ENCODE data around the gene EXOC5. TPM values are rescaled to one million over a fixed set of nuclear protein-coding genes. Genes with fewer than 3 reads are reported as not detected.

The EXOC5 gene
- polyA plus RNA-seq, 1 donor (not counting 4 experiments of a cell fraction or from before 2014, with no cell fraction given): 48.2 TPM

DNA sequence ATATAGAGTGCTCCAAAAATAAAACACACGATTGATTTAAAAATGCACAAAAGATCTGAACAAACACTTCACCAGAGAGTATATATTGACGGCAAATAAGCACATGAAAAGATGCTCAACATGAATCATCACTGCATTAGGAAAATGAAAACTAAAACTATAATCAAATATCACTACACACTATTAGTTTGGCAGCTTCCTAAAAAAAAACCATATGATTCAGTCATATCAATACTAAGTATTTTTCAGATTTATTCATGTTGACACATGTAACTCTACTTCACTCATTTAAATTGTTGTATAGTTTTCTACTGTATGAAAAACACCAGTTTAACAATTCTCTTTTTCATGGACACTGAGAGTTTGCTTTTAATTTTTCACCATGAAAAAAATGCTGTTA, 41.6 kb downstream of the EXOC5 start:
- dilution Hi-C loops (cut with MboI; ENCODE audit: extremely low pct_ligation_motif_present, low sequenced_read_pairs): no loop called here
- no peak overlapping the region for H3K9ac ChIP-seq (ENCODE audit: control insufficient read depth, extremely low read depth, insufficient read depth, low read length)
- H4K20me1 ChIP-seq (ENCODE audit: control insufficient read depth, extremely low read depth, insufficient read depth, low read length): no peaks in the 10 kb centered on the region
- FAIRE-seq (no peak), DNase-seq (ENCODE audit: low read depth, low spot score) (no peak)
- no peaks in the 10 kb centered on the region for H3K9me1 ChIP-seq (ENCODE audit: control insufficient read depth, extremely low read depth, insufficient read depth, low read length)
- TF ChIP-seq, protein P1, sequence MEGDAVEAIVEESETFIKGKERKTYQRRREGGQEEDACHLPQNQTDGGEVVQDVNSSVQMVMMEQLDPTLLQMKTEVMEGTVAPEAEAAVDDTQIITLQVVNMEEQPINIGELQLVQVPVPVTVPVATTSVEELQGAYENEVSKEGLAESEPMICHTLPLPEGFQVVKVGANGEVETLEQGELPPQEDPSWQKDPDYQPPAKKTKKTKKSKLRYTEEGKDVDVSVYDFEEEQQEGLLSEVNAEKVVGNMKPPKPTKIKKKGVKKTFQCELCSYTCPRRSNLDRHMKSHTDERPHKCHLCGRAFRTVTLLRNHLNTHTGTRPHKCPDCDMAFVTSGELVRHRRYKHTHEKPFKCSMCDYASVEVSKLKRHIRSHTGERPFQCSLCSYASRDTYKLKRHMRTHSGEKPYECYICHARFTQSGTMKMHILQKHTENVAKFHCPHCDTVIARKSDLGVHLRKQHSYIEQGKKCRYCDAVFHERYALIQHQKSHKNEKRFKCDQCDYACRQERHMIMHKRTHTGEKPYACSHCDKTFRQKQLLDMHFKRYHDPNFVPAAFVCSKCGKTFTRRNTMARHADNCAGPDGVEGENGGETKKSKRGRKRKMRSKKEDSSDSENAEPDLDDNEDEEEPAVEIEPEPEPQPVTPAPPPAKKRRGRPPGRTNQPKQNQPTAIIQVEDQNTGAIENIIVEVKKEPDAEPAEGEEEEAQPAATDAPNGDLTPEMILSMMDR (optimal IDR thresholded peaks at IDR 0.05 in 1 of 3, IDR thresholded peaks at IDR 0.05 in 1 of 3, conservative IDR thresholded peaks at IDR 0.05 in 1 of 3; ENCODE audit: extremely low read depth in 1 of 3, insufficient read depth in 2 of 3, low read length in 3 of 3): no peak
- no peak for TF ChIP-seq EZH2 (IDR thresholded peaks at IDR 0.05; ENCODE audit: low read length)
- no peak overlapping the region for H3K4me3 ChIP-seq (ENCODE audit: control insufficient read depth in 2 of 3, extremely low read depth in 1 of 3, insufficient read depth in 2 of 3, low read depth in 1 of 3, low read length in 3 of 3)
- peaks cover 2 to 4% of the 10 kb centered on the region in 2 experiments for H3K36me3 ChIP-seq (ENCODE audit: control insufficient read depth in 2 of 2, extremely low read depth in 1 of 2, insufficient read depth in 2 of 2, low read length in 2 of 2)
- H3K27ac ChIP-seq (ENCODE audit: control insufficient read depth, insufficient read depth, low read length): no peak overlapping the region
- H3K79me2 ChIP-seq (ENCODE audit: control insufficient read depth, insufficient read depth, low read length): no peaks in the 10 kb centered on the region
- H3K4me2 ChIP-seq (ENCODE audit: control insufficient read depth, extremely low read depth, insufficient read depth, low read depth, low read length): no peak overlapping the region
- H3K9me3 ChIP-seq (ENCODE audit: control insufficient read depth, low read depth, low read length): no peaks in the 10 kb centered on the region
- no peak overlapping the region for H2AFZ ChIP-seq (ENCODE audit: control insufficient read depth, low read length)
- no peaks in the 10 kb centered on the region for H3K4me1 ChIP-seq (ENCODE audit: control insufficient read depth, extremely low read depth, insufficient read depth, low read length)
- H3K27me3 ChIP-seq (ENCODE audit: control insufficient read depth, extremely low read depth, insufficient read depth, low read length): no peaks in the 10 kb centered on the region

DNA sequence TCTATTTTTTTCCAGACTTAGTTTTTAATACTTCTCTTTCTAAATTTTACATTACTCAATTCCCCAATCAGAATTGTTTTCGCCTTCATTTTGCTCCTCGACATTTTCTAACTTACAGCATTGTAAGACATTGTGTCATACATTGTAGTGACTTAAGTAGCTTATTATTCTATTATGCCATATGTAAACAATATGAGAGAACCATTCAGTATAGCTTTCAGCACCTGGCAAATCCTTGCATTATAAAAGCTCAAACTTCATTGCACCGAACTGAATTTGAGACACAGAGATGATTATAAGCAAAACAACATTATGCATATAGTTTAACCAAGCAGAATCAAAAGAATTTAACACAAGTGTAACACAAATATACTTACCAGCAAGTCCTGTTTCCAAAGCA, 46.8 kb downstream of the EXOC5 start:
- TF ChIP-seq EZH2 (IDR thresholded peaks at IDR 0.05; ENCODE audit: low read length): no peak
- TF ChIP-seq, protein P1 (optimal IDR thresholded peaks at IDR 0.05 in 1 of 3, IDR thresholded peaks at IDR 0.05 in 1 of 3, conservative IDR thresholded peaks at IDR 0.05 in 1 of 3; ENCODE audit: extremely low read depth in 1 of 3, insufficient read depth in 2 of 3, low read length in 3 of 3): no peak
- peaks cover 0 to 1% of the 10 kb centered on the region in 2 experiments for H3K36me3 ChIP-seq (ENCODE audit: control insufficient read depth in 2 of 2, extremely low read depth in 1 of 2, insufficient read depth in 2 of 2, low read length in 2 of 2)

More for the DNA sequence above, 46.8 kb downstream of the EXOC5 start:
- Histone ChIP-seq H4K20me1 (ENCODE audit: control insufficient read depth, extremely low read depth, insufficient read depth, low read length) (no peaks in the 10 kb centered on the region), H2AFZ (ENCODE audit: control insufficient read depth, low read length) (no peak overlapping the region), H3K27ac (ENCODE audit: control insufficient read depth, insufficient read depth, low read length) (no peak overlapping the region), H3K9me3 (ENCODE audit: control insufficient read depth, low read depth, low read length) (no peaks in the 10 kb centered on the region), H3K9ac (ENCODE audit: control insufficient read depth, extremely low read depth, insufficient read depth, low read length) (no peak overlapping the region), H3K4me1 (ENCODE audit: control insufficient read depth, extremely low read depth, insufficient read depth, low read length) (no peaks in the 10 kb centered on the region), H3K79me2 (ENCODE audit: control insufficient read depth, insufficient read depth, low read length) (peaks cover 1% of the 10 kb centered on the region), H3K27me3 (ENCODE audit: control insufficient read depth, extremely low read depth, insufficient read depth, low read length) (no peaks in the 10 kb centered on the region), H3K4me2 (ENCODE audit: control insufficient read depth, extremely low read depth, insufficient read depth, low read depth, low read length) (no peak overlapping the region), H3K9me1 (ENCODE audit: control insufficient read depth, extremely low read depth, insufficient read depth, low read length) (no peaks in the 10 kb centered on the region), H3K4me3 (ENCODE audit: control insufficient read depth in 2 of 3, extremely low read depth in 1 of 3, insufficient read depth in 2 of 3, low read depth in 1 of 3, low read length in 3 of 3) (no peak overlapping the region)
- FAIRE-seq: no peak
- DNase-seq (ENCODE audit: low read depth, low spot score): no peak
- dilution Hi-C loops (cut with MboI; ENCODE audit: extremely low pct_ligation_motif_present, low sequenced_read_pairs): no loop called here

Measured in keratinocyte (primary cell).